Activated T-helper 1 cell treated with anti-CD3 and anti-CD28 coated beads, Interleukin-12 subunit alpha, Interleukin-12 subunit beta, Interleukin-2, Interleukin-4 antibody, amounts not matched to agents 30 ng/mL and 10 ng/mL and 1 ng/mL, durations not matched to agents 14 hours and 24 hours and 36 hours (primary cell): Measurements from ENCODE around the gene IRX2. TPM values are rescaled to one million over a fixed set of nuclear protein-coding genes. Genes with fewer than 3 reads are reported as not detected.

Experiments used
- DNase-seq: peaks from one replicate; pipeline ENCODE4 v3.0.0; 2021; ENCODE audit warnings: low spot score
- H3K27ac Mint-ChIP-seq: one replicate; pipeline ENCODE4 v1.8.0; 2021; ENCODE audit warnings: mild to moderate bottlenecking, mixed read lengths
- H3K27me3 Mint-ChIP-seq: one replicate; pipeline ENCODE4 v1.8.0; 2022; ENCODE audit warnings: mild to moderate bottlenecking, moderate library complexity, mixed read lengths; ENCODE audit not compliant: insufficient read depth
- H3K36me3 Mint-ChIP-seq: one replicate; pipeline ENCODE4 v1.8.0; 2021; ENCODE audit warnings: low read depth, mixed read lengths
- H3K4me1 Mint-ChIP-seq: one replicate; pipeline ENCODE4 v1.8.0; 2021; ENCODE audit warnings: low read depth, mixed read lengths
- H3K4me3 Mint-ChIP-seq: one replicate; pipeline ENCODE4 v1.8.0; 2021; ENCODE audit warnings: mild to moderate bottlenecking, moderate library complexity, mixed read lengths
- H3K9me3 Mint-ChIP-seq: one replicate; pipeline ENCODE4 v1.8.0; 2021; ENCODE audit warnings: mixed read lengths
- intact Hi-C: fragments of 100-400 bp; cut with micrococcal nuclease; formaldehyde crosslinking; loops from one replicate; pipeline ENCODE4 v1.15.1; 2024
- total RNA-seq: library from RNA; stranded (reverse); gene quantifications from 2 replicates; pipeline ENCODE4 v1.2.3, GENCODE V29; 2022

IRX2 gene
- total RNA-seq, 1 donor from 2014 or later: not detected

GRCh38 chr5:2732850-2733249 is 18.6 kb downstream of the IRX2 start:
- H3K4me3 Mint-ChIP-seq: no peak overlapping the region
- intact Hi-C loops: no loop called here
- peaks cover under 1% of the 10 kb centered on the region for H3K27me3 Mint-ChIP-seq
- no peak for DNase-seq
- no peaks in the 10 kb centered on the region for H3K9me3 Mint-ChIP-seq
- H3K36me3 Mint-ChIP-seq: no peaks in the 10 kb centered on the region
- no peak overlapping the region for H3K27ac Mint-ChIP-seq
- no peaks in the 10 kb centered on the region for H3K4me1 Mint-ChIP-seq

GRCh38 chr5:2732004-2732403 is 19.5 kb downstream of the IRX2 start:
- Mint-ChIP-seq H3K27ac (no peak overlapping the region), H3K4me3 (no peak overlapping the region), H3K27me3 (no peaks in the 10 kb centered on the region), H3K9me3 (no peaks in the 10 kb centered on the region), H3K36me3 (no peaks in the 10 kb centered on the region), H3K4me1 (no peaks in the 10 kb centered on the region)
- intact Hi-C loops: no loop called here
- DNase-seq: no peak

- Mint-ChIP-seq H3K9me3 (no peaks in the 10 kb centered on the region), H3K27me3 (no peaks in the 10 kb centered on the region), H3K27ac (no peak overlapping the region), H3K4me1 (no peaks in the 10 kb centered on the region), H3K36me3 (no peaks in the 10 kb centered on the region), H3K4me3 (no peak overlapping the region)
- intact Hi-C loops: no loop called here
- no peak for DNase-seq
These were observed 22.3 kb downstream of the IRX2 start for GRCh38 chr5:2729189-2729588.

- Mint-ChIP-seq H3K27me3 (no peaks in the 10 kb centered on the region), H3K27ac (no peak overlapping the region), H3K36me3 (no peaks in the 10 kb centered on the region), H3K4me3 (no peak overlapping the region), H3K4me1 (no peaks in the 10 kb centered on the region), H3K9me3 (no peaks in the 10 kb centered on the region)
- DNase-seq: no peak
- intact Hi-C loops: no loop called here
These were observed 23.9 kb downstream of the IRX2 start for GRCh38 chr5:2727550-2727949.

GRCh38 chr5:2725980-2726765 is 25.3 kb downstream of the IRX2 start:
- intact Hi-C loops: no loop called here
- Mint-ChIP-seq H3K4me3 (no peak overlapping the region), H3K36me3 (no peaks in the 10 kb centered on the region), H3K27ac (no peak overlapping the region), H3K9me3 (no peaks in the 10 kb centered on the region), H3K4me1 (no peaks in the 10 kb centered on the region), H3K27me3 (no peaks in the 10 kb centered on the region)
- DNase-seq: no peak

- no peak overlapping the region for H3K27ac Mint-ChIP-seq
- H3K4me1 Mint-ChIP-seq: no peaks in the 10 kb centered on the region
- no peaks in the 10 kb centered on the region for H3K9me3 Mint-ChIP-seq
- intact Hi-C loops: no loop called here
- H3K4me3 Mint-ChIP-seq: no peak overlapping the region
- no peak for DNase-seq
- no peaks in the 10 kb centered on the region for H3K36me3 Mint-ChIP-seq
- no peaks in the 10 kb centered on the region for H3K27me3 Mint-ChIP-seq
These were observed 26.6 kb downstream of the IRX2 start for GRCh38 chr5:2724831-2725230.

DNA sequence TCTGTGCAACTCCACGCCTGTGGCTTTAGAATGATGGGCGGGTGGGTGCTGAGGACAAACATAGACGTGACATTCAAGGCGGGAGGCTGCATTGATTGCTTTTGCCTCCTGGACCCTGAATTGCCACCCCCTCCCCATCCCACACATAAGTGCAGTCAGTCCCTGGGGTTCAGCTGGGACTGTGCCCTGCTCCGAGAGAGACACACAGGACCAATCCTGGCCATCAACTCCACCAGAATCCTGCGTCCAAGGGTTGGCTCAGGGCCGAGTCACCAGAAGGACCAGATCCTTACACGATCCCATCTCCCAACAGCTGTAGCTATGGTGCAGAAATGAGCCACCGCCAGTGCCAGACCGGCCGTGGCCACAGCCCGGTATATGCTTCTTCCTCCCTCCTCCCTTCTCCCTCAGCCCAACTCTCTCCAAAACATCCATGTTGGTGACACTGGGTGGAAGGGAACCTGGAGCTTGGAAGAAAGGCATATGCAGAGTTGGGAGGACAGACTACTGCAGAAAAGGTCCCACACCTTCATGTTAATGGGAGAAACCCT is 27.4 kb downstream of the IRX2 start:
- no peaks in the 10 kb centered on the region for H3K9me3 Mint-ChIP-seq
- H3K27me3 Mint-ChIP-seq: no peaks in the 10 kb centered on the region
- H3K27ac Mint-ChIP-seq: no peak overlapping the region
- H3K4me1 Mint-ChIP-seq: no peaks in the 10 kb centered on the region
- H3K4me3 Mint-ChIP-seq: no peak overlapping the region
- H3K36me3 Mint-ChIP-seq: no peaks in the 10 kb centered on the region
- intact Hi-C loops: no loop called here
- DNase-seq: no peak

GRCh38 chr5:2722901-2723300 is 28.6 kb downstream of the IRX2 start:
- Mint-ChIP-seq H3K27ac (no peak overlapping the region), H3K4me1 (no peaks in the 10 kb centered on the region), H3K27me3 (no peaks in the 10 kb centered on the region), H3K9me3 (no peaks in the 10 kb centered on the region), H3K36me3 (no peaks in the 10 kb centered on the region), H3K4me3 (no peak overlapping the region)
- intact Hi-C loops: no loop called here
- no peak for DNase-seq

DNA sequence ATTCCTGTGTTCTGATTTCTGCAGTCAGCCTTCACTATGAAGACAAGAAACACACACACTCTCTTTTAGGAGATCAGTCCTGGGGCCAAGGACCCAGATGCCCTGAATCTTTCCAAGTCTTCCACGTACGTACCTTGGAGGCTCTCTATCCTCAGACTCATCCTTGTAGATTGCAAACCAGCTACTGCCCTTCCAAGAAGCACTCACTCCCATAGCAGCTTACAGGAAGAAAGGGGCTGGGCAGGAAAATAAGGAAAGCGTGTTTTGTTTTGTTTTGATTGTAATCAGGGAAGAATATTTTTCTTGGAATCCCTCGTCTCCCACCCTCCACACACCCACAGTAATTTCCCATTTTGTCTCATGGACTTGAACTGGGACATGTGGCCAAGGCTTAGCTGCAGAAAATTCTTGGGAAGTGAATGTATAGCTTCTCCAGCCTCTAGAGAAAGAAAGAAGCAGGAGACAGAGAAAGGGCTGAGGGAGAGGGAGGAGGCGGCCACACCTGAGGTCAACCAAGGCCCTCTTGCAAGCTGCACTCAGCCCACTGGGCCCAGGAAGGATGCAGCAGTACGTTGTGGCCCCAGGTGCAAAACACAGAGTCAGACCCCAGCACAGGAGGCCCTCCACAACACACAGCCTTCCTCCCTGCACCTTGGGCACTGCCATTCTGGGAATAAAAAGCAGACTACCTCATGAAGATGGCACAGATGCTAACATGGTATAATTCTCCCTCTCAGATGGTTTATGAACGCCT is 29.9 kb downstream of the IRX2 start:
- DNase-seq: no peak
- Mint-ChIP-seq H3K4me1 (no peaks in the 10 kb centered on the region), H3K27ac (no peak overlapping the region), H3K9me3 (no peaks in the 10 kb centered on the region), H3K36me3 (no peaks in the 10 kb centered on the region), H3K27me3 (no peaks in the 10 kb centered on the region), H3K4me3 (no peak overlapping the region)
- intact Hi-C loops: no loop called here

DNA sequence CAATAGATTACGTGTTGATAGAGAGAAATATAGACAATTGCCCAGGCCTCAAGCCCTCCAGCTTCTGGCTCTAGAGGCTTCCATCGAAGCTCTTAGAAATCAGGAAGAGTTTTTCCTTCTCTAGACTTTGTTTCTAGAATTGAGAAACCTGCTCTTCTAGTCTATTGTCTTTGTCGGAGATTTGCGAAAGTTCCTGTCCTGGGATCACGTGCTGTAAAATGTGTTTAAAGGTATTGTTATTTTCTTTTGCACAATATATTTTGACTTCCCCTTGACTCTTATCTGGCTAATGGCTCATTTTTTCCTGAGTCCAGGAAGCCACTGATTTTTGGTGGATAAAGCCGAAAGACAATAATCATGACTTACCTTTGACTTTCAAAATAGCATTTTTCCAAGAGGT is 32.1 kb downstream of the IRX2 start:
- no peaks in the 10 kb centered on the region for H3K4me1 Mint-ChIP-seq
- H3K27ac Mint-ChIP-seq: no peak overlapping the region
- no peaks in the 10 kb centered on the region for H3K9me3 Mint-ChIP-seq
- no peak overlapping the region for H3K4me3 Mint-ChIP-seq
- intact Hi-C loops: no loop called here
- no peaks in the 10 kb centered on the region for H3K27me3 Mint-ChIP-seq
- no peaks in the 10 kb centered on the region for H3K36me3 Mint-ChIP-seq
- no peak for DNase-seq

DNA sequence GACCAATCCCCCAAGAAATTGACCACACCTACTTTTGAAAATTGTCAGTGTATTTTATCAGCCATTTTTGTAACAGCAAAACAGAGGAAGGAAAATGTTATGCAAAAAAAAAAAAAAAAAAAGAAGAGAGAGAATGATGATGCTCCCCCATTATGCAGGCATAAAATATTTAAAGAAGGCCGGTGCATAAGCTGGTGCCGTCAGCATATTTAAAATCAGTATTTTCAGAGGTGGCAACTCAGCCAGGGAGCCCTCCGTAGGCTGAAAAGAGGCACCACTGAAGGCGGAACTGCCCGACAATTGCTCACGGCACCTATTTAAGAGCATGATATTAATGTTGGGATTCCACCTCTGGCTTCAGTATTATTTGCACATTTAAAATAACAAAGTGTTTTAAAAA is 33.4 kb downstream of the IRX2 start:
- Mint-ChIP-seq H3K36me3 (no peaks in the 10 kb centered on the region), H3K4me3 (no peak overlapping the region), H3K27me3 (no peaks in the 10 kb centered on the region), H3K27ac (no peak overlapping the region), H3K4me1 (no peaks in the 10 kb centered on the region), H3K9me3 (no peaks in the 10 kb centered on the region)
- intact Hi-C loops: no loop called here
- no peak for DNase-seq

DNA sequence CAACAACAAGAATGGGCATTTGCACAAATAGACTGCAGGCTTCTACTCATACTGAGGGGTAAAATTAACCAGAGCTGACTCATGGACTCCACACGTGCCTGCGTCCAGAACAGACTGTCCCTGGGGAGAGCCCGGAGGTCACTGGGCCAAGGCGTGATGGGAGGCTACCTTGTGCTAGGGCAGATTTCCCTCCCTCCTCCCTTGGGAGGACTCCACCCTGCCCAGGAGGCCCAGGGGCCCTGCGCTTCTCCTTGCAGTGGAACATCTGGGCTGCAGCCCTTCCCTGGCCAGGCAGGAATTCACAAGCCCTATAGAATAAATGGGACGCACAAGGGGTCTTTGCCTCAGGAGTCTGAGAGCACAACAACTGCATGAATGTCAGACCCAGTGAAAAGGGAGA is 35.6 kb downstream of the IRX2 start:
- DNase-seq: no peak
- H3K36me3 Mint-ChIP-seq: no peaks in the 10 kb centered on the region
- no peaks in the 10 kb centered on the region for H3K4me1 Mint-ChIP-seq
- intact Hi-C loops: no loop called here
- H3K27me3 Mint-ChIP-seq: no peaks in the 10 kb centered on the region
- H3K4me3 Mint-ChIP-seq: no peak overlapping the region
- H3K9me3 Mint-ChIP-seq: no peaks in the 10 kb centered on the region
- no peak overlapping the region for H3K27ac Mint-ChIP-seq

DNA sequence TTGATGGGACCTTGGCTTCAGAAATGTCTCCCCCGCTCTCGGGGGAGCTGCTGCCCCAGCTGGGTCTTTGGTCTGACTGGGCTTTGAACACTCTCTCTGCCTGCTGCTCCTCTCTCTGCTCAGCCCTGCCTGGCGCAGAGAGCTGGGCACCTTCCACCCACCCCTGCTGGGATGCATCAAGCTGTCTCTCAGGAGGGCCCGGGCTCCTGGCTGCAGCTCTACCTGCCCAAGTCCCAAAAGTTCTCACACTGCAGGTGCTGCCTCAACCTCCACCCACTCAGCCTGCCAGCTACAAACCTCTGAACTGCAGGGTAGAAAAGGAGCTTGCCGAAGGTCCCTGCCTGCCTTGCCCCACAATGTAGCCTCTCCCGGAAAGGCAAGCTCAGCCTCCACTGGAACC is 36.7 kb downstream of the IRX2 start:
- Mint-ChIP-seq H3K9me3 (no peaks in the 10 kb centered on the region), H3K36me3 (no peaks in the 10 kb centered on the region), H3K4me1 (no peaks in the 10 kb centered on the region), H3K27me3 (no peaks in the 10 kb centered on the region), H3K27ac (no peak overlapping the region), H3K4me3 (no peak overlapping the region)
- intact Hi-C loops: no loop called here
- DNase-seq: no peak
